CD4-positive, alpha-beta T cell treated with Interferon gamma for 1 hour (primary cell): Measurements from ENCODE around the gene MLLT3.

Experiments
- DNase-seq: peaks from one replicate; pipeline ENCODE4 v3.0.0-alpha.2; 2020

The MLLT3 gene

DNA sequence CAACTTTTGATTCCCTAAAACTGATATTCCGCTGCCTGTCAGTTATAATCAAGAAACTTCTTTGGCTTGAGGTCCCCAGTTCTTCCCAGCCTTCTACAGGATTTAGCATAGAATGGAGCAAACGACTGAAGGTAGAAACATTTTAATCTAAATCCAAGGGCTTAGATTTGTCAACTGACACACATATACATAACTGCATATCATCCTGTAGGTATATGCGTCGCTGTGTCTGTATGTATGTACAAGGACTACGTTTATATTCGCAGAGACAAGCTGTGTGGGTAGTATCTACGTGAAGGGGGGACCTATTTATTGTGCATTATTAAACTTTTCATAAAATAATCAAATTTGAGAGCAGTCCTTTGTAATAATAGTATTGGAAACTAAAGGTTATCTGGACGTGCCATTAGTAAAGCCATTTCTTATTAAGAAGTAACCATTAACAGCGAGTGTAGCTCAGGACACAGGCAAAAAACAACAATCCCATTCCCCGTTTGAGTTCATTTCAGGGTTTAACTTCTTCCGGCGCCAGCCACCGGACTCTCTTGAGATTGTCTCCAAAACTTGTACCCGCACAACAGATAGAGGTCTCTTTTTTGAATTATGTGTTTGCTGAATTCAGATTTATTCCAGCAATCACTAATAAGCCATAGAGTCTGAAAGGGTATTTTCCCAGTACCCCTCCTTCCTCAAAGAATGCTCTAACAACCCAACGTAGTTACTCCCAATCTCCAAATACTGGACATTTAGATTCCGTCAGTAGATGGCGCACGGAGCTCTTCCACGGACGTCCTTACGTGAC is 2.1 kb upstream of the MLLT3 start:
- DNase-seq, result peak; percentile 29

DNA sequence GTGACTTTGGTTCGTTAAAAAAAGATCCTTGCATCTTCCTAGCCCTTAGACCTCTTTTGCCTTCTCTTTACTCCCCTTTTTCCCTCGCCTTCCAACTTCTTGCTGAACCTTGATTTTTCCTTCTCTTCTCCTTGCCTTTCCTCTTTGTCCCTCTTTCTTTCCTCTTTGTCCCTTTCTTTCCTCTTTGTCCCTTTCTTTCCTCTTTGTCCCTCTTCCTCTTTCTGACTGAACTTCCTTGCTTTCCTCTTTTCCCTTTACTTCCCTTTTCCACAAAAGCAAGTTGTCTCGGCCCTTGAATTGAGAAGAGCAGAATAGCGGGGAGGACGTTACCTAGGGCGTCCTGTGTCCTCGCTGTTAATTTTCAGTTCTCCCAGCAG is 1.4 kb upstream of the MLLT3 start:
- no peak for DNase-seq

DNA sequence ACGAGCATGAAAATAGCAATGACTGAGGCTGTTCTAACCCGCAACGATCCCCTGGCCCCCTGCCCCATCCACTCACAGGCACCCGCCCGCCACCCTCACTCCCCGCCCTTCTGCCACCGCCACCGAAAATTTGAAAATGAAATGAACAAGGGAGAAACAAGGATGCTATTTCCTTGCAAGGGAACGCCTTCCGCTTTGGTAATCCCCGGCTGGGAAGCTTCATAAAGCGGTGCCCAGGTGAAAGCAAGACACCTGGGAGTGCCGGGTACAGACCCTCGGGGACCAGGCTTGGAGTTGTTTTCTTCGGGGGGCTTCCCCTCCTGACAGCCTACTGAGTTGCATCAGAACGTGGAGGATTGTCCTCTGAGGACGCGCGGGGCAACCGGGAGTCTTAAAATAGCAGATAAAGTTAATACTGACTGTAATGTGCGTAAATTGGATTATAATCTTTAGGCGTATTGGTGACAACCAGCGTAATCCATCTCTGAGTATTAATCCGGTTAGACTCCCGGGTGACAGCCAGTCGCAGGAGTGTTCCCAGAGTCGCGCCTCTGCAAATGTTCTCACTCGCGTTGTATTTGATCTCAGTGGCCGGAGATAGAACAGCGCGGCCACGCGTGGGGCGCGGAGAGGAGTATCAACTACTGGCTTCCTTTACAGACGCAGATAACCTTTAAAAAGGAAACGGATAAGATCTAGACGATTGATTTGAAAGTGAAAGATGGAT is 885 bp upstream of the MLLT3 start:
- DNase-seq, result peak; percentile 50

GRCh38 chr9:20621471-20622329 is 599 bp downstream of the MLLT3 start:
- DNase-seq, result peak; percentile 79

DNA sequence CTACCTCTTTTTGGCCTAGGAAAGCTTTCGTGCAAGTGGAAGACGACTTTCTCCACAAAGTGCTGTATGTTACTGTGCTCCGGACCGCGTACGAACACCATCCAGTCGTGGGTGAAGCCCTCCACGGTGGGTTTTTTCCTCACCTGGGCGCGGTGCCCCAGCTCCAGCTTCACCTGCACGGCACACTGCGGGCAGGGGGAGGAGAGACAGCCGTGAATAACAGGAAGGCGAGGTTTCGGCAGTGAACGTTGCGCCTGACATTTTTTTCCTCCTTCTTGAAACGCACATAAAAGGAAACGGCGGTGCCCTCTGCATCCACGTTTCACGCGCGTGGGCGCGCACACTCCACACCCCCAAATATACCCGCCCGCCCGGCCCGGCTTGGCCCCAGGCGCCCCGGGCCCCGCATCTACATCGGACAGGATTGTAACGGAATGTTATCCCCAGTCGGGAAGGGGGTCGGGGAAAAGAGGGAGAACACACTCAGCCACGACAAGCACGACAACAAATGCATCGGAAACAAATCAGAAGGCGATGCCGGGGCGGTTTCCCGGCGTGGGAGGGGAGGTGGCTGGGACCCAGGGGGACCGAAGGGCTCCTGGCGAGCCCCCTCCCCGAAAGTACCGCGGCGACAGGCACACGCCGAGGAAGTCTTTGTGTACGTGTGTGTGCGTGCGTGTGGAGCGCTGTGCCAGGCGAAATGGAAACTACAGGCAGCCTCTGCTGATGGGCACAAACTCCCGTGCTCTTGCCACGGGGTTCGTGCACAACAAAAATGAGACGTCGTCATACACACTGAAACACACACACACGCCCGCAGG is 1.4 kb downstream of the MLLT3 start:
- DNase-seq, result peak; percentile 52

GRCh38 chr9:20619487-20620200 is 2.7 kb downstream of the MLLT3 start:
- no peak for DNase-seq

DNA sequence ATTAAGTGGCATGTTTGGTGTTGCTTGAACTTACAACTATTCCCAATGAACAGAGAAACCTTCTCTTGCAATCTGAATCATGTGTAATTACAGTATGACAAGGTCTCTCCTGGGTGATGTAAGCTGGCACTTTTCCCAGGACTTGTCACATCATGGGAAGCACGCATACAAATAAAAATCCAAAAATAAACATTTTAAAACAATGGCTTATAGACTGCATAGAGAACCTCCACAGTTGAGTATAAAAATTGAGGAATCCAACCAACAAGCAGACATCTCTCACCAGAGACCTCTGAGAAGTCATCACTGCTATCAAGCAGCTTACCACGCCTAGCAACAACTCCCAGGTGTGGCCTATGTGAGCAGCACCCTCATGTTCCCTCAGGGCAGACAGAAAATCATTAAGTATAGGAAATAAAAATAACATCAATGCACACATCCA is 3.9 kb downstream of the MLLT3 start:
- DNase-seq, result no peak

DNA sequence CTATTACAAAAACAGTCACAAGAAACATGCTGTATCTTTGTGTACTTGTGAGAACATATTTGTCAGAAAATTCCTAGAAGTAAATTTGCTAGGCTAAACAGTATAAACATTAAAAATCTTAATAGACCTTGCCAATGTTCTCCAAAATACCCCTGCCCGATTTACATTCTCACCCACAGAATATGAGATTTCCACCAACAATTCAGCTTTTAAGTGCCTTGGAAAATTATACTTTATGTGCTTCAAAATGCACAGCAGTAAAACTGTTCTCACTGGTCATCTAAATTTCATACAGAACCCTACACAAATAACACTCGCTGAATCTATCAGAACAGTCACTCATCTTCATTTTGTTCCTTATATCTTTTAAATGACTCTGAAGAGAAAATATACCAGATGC is 5.5 kb downstream of the MLLT3 start:
- no peak for DNase-seq

DNA sequence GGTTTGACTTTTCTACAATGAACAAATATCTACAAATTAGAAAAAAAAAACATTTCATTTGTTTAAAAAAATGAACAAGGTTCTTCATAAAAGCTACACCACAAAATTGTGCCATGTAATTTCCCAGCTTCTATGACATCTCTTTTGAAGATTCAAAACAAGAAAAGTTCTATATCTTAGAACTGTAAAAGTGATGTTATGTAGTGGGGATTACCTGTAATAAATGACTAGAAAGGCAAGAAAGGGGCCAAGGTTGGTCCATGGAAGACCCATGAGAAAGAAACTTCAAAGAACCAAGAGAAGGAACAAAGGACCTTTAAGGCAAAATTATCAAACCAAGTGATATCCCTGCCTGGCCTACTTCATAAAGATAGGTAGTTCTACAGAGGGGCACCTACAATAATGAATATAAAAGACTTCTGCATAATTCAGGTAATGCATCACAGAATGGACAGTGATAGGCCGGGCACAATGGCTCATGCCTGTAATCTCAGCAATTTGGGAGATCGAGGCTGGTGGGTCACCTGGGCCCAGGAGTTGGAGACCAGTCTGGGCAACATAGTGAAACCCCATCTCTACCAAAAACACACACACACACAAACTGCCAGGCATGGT is 7.6 kb downstream of the MLLT3 start:
- no peak for DNase-seq

DNA sequence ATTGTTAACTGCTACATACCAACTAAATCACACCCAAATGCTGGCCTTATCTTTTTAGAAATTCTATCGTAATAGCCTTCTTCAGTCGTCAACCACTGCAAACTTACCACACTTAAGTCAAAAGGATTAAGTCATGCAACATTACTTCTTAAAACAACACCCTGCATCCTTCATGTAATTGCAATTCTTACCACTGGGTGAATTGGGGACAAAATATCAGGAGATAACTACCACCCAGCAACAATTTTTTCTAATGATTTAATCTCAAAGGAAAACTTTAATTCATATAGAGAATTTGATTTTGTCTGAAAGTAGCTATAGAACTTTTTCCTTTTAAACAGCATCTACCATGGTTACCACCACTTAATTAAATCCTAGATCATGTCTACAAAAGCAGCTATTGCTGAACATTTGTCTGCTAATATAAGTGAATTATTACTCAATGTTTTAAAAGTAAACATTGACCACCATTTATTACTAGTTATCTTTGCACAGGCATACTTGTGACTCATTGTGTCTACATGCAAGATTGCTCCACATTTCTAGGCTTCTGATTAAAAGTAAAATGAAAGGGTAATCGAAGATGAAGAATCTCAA is 10.5 kb downstream of the MLLT3 start:
- no peak for DNase-seq

GRCh38 chr9:20610591-20610990 is 11.7 kb downstream of the MLLT3 start:
- no peak for DNase-seq

- DNase-seq, result no peak
These were observed 13.7 kb downstream of the MLLT3 start for GRCh38 chr9:20608582-20608981.

- DNase-seq, result no peak
These were observed 15.6 kb downstream of the MLLT3 start for GRCh38 chr9:20606652-20607051.

GRCh38 chr9:20604562-20604961 is 17.7 kb downstream of the MLLT3 start:
- no peak for DNase-seq

DNA sequence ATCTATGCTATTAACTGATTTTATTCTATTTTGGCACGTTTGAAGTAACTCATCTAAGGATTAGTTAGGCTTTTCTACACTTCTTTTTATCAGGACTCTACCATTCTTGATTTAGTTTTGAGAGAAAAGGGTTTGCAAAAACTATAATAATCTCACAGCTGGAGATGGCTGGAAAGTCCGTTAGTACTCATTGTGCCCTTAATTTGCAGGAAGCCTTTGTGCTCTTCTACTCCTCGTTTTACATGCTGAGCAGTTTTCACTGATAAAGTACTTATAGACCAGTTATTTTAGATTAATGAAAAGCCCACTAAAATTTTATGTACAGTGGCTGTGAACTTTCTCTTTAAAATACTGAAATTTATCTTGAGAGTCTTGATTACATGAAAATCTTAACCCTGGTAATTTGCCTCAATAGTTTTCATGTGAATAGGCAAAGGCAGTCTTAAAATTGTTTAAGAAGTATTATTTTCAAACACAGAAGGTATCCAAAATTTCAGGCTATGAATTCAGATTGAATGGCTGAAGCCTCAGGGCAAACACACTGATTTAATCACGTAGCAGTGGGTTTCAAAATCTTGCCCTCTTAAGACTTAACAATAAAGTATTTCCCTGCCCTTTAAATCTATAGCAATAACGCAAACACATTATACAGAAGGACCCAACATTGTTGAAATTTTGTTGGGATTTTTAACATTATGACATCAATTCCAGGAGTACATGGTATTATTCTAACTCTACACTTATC is 18.6 kb downstream of the MLLT3 start:
- DNase-seq, result no peak

DNA sequence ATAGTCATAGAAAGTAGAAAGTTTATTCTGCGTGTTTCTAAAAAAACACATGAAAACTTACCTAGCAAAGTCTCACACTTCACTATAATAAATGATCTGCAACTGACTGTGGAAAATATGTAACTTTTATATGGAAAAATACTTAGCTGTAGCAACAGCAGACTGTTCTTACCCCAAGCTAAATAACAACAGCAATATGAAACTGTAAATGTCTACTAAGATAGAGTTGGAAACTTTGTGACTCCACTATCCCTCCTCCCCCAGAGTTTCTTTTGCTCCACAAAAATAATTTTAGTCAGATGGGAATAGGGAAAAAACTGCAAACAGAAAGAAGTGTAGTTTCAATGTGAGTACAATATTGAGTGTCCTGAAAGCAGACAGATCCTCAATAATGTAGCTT is 21.0 kb downstream of the MLLT3 start:
- no peak for DNase-seq

DNA sequence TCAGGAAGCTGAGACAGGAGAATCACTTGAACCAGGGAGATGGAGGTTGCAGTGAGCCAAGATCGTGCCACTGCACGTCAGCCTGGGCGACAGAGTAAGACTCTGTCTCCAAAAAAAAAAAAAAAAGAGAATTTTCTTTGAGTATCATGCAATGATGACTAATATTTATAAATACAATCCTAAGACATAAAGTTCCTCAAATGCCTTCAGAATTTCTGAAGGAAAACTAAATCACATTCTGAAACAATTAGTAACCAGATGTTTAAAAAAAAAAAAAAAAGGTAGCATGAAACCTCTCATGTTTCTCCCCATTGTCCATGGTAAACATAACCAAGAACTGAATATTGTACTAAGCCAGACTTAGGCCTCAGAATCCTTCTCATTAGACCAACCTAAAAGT is 23.1 kb downstream of the MLLT3 start:
- DNase-seq, result no peak

GRCh38 chr9:20598367-20598766 is 23.9 kb downstream of the MLLT3 start:
- no peak for DNase-seq

DNA sequence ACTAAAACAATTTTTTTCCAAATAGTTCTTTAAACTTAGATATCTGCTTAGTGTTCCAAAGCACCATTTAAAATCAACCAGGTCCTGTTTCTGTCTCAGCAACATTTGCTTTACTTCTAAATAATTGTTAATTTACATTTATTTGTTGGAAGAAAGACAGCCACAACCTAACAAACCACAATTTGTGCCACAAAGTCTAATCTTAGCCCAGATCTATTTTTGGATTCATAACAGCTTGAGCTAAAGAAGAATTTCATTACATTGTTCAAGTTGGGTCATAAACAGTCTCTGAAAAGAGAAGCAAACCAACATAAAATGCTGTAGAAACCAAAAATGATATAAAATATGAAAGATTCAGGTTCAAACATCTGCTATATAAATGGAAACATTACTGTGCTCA is 24.4 kb downstream of the MLLT3 start:
- no peak for DNase-seq

DNA sequence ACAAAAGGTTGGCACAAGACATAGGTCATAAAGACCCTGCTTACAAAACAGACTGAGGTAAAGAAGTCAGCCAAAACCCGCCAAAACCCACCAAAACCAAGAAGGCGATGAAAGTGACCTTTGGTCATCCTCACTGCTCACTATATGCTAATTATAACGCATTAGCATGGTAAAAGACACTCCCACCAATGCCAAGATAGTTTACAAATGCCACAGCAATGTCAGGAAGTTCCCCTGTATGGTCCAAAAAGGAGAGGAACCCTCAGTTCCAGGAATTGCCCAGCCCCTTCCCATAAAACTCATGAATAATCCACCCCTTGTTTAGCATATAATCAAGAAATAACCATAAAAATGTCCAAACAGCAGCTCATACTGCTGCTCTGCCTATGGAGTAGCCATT is 27.7 kb downstream of the MLLT3 start:
- no peak for DNase-seq
